ENCODE results near the gene PTPRH. TPM values are rescaled to one million over a fixed set of nuclear protein-coding genes. Genes with fewer than 3 reads are reported as not detected.

Gene PTPRH
- total and polyA plus RNA-seq, 9 of the 15 experiments (the other 6 are each of a cell fraction or from before 2014, with no cell fraction given): 0.87 to 34.3 (median 22.7) TPM

DNA sequence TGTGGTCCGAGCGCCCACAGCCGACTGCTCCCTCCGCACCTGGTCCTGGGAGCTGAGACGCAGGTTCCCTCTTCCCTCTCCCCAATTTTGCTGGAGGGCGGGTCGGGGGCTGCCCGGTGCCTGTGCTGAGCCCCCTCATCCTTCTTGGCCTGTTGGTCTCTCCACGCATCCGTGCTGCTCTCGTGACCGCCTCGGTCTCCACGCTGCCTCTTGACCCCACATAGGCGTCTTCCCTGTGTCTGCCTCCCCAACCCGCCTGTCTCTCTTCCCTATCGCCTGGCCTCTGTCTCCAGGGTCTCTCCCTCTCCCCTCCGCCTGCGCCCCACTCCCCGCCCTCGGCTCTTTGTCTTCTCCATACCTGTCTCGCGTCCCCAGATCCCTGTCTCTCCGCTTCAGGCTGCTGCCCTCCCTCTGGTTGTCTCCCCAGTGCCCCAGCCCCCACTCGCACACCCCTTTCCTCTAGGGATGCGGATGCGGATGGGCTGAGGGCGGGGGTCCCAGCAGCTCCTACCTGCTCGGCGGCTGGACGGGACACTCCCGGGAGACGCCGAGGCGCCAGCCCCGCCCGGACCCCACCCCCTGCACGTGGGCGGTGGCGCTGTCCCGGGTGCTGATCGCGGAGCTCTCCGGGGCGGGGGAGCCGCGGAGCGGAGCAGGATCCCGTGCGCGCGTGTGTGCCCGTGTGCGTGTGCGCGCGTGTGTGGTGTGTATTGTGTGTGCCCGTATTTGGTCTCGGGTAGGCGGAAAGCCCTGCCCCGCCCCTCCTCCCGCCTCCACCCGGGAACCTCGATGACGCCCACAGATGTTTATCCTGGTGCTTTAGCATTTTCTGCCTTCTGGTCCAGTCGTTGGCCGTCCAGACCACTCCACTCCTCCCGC is 29.5 kb downstream of the PTPRH start, which contains the start of gene SYT5 (continued):
- TF ChIP-seq ZNF175 (CRISPR knock-in tag; IDR thresholded peaks at IDR 0.05; ENCODE audit: low read depth): no peak
- TF ChIP-seq, protein P1, sequence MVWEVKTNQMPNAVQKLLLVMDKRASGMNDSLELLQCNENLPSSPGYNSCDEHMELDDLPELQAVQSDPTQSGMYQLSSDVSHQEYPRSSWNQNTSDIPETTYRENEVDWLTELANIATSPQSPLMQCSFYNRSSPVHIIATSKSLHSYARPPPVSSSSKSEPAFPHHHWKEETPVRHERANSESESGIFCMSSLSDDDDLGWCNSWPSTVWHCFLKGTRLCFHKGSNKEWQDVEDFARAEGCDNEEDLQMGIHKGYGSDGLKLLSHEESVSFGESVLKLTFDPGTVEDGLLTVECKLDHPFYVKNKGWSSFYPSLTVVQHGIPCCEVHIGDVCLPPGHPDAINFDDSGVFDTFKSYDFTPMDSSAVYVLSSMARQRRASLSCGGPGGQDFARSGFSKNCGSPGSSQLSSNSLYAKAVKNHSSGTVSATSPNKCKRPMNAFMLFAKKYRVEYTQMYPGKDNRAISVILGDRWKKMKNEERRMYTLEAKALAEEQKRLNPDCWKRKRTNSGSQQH (CRISPR knock-in tag; IDR thresholded peaks at IDR 0.05): peak; percentile 43; the same call in 1 of the 2 replicates
- TF ChIP-seq MTF1 (CRISPR knock-in tag; IDR thresholded peaks at IDR 0.05; ENCODE audit: borderline replicate concordance): no peak
- TF ChIP-seq, protein P2, sequence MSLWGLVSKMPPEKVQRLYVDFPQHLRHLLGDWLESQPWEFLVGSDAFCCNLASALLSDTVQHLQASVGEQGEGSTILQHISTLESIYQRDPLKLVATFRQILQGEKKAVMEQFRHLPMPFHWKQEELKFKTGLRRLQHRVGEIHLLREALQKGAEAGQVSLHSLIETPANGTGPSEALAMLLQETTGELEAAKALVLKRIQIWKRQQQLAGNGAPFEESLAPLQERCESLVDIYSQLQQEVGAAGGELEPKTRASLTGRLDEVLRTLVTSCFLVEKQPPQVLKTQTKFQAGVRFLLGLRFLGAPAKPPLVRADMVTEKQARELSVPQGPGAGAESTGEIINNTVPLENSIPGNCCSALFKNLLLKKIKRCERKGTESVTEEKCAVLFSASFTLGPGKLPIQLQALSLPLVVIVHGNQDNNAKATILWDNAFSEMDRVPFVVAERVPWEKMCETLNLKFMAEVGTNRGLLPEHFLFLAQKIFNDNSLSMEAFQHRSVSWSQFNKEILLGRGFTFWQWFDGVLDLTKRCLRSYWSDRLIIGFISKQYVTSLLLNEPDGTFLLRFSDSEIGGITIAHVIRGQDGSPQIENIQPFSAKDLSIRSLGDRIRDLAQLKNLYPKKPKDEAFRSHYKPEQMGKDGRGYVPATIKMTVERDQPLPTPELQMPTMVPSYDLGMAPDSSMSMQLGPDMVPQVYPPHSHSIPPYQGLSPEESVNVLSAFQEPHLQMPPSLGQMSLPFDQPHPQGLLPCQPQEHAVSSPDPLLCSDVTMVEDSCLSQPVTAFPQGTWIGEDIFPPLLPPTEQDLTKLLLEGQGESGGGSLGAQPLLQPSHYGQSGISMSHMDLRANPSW (CRISPR knock-in tag; IDR thresholded peaks at IDR 0.05): no peak
- no peak for TF ChIP-seq ZNF79 (CRISPR knock-in tag; IDR thresholded peaks at IDR 0.05; ENCODE audit: low read depth)
- no peak for TF ChIP-seq ETV1 (tag; conservative IDR thresholded peaks at IDR 0.05; ENCODE audit: low read depth)
- no peak for TF ChIP-seq ZFP30 (CRISPR knock-in tag; IDR thresholded peaks at IDR 0.05; ENCODE audit: borderline replicate concordance)
- no peak for TF ChIP-seq ZNF174 (CRISPR knock-in tag; IDR thresholded peaks at IDR 0.05)
- TF ChIP-seq, protein P3, sequence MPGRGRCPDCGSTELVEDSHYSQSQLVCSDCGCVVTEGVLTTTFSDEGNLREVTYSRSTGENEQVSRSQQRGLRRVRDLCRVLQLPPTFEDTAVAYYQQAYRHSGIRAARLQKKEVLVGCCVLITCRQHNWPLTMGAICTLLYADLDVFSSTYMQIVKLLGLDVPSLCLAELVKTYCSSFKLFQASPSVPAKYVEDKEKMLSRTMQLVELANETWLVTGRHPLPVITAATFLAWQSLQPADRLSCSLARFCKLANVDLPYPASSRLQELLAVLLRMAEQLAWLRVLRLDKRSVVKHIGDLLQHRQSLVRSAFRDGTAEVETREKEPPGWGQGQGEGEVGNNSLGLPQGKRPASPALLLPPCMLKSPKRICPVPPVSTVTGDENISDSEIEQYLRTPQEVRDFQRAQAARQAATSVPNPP (IDR thresholded peaks at IDR 0.05; ENCODE audit: borderline replicate concordance, insufficient read depth, insufficient read length): no peak
- TF ChIP-seq, protein P4, sequence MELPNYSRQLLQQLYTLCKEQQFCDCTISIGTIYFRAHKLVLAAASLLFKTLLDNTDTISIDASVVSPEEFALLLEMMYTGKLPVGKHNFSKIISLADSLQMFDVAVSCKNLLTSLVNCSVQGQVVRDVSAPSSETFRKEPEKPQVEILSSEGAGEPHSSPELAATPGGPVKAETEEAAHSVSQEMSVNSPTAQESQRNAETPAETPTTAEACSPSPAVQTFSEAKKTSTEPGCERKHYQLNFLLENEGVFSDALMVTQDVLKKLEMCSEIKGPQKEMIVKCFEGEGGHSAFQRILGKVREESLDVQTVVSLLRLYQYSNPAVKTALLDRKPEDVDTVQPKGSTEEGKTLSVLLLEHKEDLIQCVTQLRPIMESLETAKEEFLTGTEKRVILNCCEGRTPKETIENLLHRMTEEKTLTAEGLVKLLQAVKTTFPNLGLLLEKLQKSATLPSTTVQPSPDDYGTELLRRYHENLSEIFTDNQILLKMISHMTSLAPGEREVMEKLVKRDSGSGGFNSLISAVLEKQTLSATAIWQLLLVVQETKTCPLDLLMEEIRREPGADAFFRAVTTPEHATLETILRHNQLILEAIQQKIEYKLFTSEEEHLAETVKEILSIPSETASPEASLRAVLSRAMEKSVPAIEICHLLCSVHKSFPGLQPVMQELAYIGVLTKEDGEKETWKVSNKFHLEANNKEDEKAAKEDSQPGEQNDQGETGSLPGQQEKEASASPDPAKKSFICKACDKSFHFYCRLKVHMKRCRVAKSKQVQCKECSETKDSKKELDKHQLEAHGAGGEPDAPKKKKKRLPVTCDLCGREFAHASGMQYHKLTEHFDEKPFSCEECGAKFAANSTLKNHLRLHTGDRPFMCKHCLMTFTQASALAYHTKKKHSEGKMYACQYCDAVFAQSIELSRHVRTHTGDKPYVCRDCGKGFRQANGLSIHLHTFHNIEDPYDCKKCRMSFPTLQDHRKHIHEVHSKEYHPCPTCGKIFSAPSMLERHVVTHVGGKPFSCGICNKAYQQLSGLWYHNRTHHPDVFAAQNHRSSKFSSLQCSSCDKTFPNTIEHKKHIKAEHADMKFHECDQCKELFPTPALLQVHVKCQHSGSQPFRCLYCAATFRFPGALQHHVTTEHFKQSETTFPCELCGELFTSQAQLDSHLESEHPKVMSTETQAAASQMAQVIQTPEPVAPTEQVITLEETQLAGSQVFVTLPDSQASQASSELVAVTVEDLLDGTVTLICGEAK (IDR thresholded peaks at IDR 0.05): peak; percentile 43; the same call in 1 of the 2 replicates
- TF ChIP-seq, protein P4 (CRISPR knock-in tag; IDR thresholded peaks at IDR 0.05): 0 out of 2 replicates have a peak, but pooled peaks have one; percentile 36

Measured in K562 (cell line).